HepG2 (cell line): Measurements from ENCODE around the gene PIANP. TPM values are rescaled to one million over a fixed set of nuclear protein-coding genes. Genes with fewer than 3 reads are reported as not detected.

Experiments
- ADNP ChIP-seq: sonication (generic); formaldehyde crosslinking; IDR thresholded peaks from 2 replicates; pipeline ENCODE4 v1.4.0; 2020; ENCODE audit warnings: missing genetic modification reagents
- ATM ChIP-seq: fragments of 450-650 bp; IDR thresholded peaks from 2 replicates; pipeline ENCODE4 v1.7.1; 2017; ENCODE audit warnings: mild to moderate bottlenecking, borderline replicate concordance
- CBX2 ChIP-seq, 2 experiments: fragments of 200-600 bp in 1 of 2; sonication (generic); formaldehyde crosslinking in 1 of 2; IDR thresholded peaks; 2 replicates each; pipeline versions ENCODE4 v1.7.0 to v1.8.1; 2018 to 2022; ENCODE audit warnings: low read depth in 2 of 2, low read length in 1 of 2, mild to moderate bottlenecking in 1 of 2, missing genetic modification reagents in 1 of 2
- CC2D1A ChIP-seq: sonication (generic); formaldehyde crosslinking; IDR thresholded peaks from 2 replicates; pipeline ENCODE4 v1.8.1; 2023; ENCODE audit warnings: mild to moderate bottlenecking, missing genetic modification reagents
- ELF4 ChIP-seq: sonication (generic); formaldehyde crosslinking; IDR thresholded peaks from 2 replicates; pipeline ENCODE4 v1.5.0; 2020; ENCODE audit warnings: missing genetic modification reagents, mild to moderate bottlenecking, moderate library complexity, borderline replicate concordance
- HCFC1 ChIP-seq: fragments of 150-350 bp; IDR thresholded peaks from 2 replicates; pipeline ENCODE4 v1.6.1; 2014; ENCODE audit warnings: low read depth, low read length
- HOXA3 ChIP-seq: sonication (generic); formaldehyde crosslinking; IDR thresholded peaks from 2 replicates; pipeline ENCODE4 v1.5.0; 2020; ENCODE audit warnings: missing genetic modification reagents
- JUNB ChIP-seq: sonication (generic); formaldehyde crosslinking; IDR thresholded peaks from 2 replicates; pipeline ENCODE4 v1.8.0; 2022; ENCODE audit warnings: missing genetic modification reagents, mild to moderate bottlenecking, borderline replicate concordance
- JUND ChIP-seq: sonication (generic); formaldehyde crosslinking; IDR thresholded peaks from 2 replicates; pipeline ENCODE4 v1.8.0; 2022; ENCODE audit warnings: mild to moderate bottlenecking, missing genetic modification reagents
- KMT2A ChIP-seq: sonication (generic); formaldehyde crosslinking; IDR thresholded peaks from 2 replicates; pipeline ENCODE4 v1.4.0; 2020; ENCODE audit warnings: missing genetic modification reagents
- MAFF ChIP-seq: IDR thresholded peaks from 2 replicates; pipeline ENCODE4 v1.6.1; 2011; ENCODE audit warnings: low read depth, low read length, improper control_type of control experiment
- MAFK ChIP-seq, 2 experiments: IDR thresholded peaks in 1 of 2; conservative IDR thresholded peaks in 1 of 2; 2 replicates each; pipeline ENCODE4 v1.6.1; 2011; ENCODE audit warnings: improper control_type of control experiment in 2 of 2, low read length in 2 of 2
- MED13 ChIP-seq: sonication (generic); formaldehyde crosslinking; IDR thresholded peaks from 2 replicates; pipeline ENCODE4 v1.5.0; 2020; ENCODE audit warnings: missing genetic modification reagents
- PAWR ChIP-seq: sonication (generic); formaldehyde crosslinking; IDR thresholded peaks from 2 replicates; pipeline ENCODE4 v1.4.0; 2020; ENCODE audit warnings: missing genetic modification reagents, mild to moderate bottlenecking, borderline replicate concordance
- SOX13 ChIP-seq, 3 experiments: fragments of 450-650 bp in 1 of 3; sonication (generic) in 1 of 3; formaldehyde crosslinking in 1 of 3; IDR thresholded peaks in 2 of 3; conservative IDR thresholded peaks in 1 of 3; 2 replicates each; pipeline versions ENCODE4 v1.5.0 to v1.6.1; 2016 to 2020; ENCODE audit warnings: antibody characterized with exemption in 1 of 3, mild to moderate bottlenecking in 1 of 3, missing compliant biosample characterization in 1 of 3, missing genetic modification reagents in 1 of 3, moderate library complexity in 1 of 3
- ZBTB7B ChIP-seq: sonication (generic); formaldehyde crosslinking; IDR thresholded peaks from 2 replicates; pipeline ENCODE4 v1.4.0; 2020; ENCODE audit warnings: missing genetic modification reagents
- ZNF296 ChIP-seq: sonication (generic); formaldehyde crosslinking; conservative IDR thresholded peaks from 2 replicates; pipeline ENCODE4 v1.5.0; 2020; ENCODE audit warnings: mild to moderate bottlenecking, missing genetic modification reagents
- ZNF326 ChIP-seq: sonication (generic); formaldehyde crosslinking; IDR thresholded peaks from 2 replicates; pipeline ENCODE4 v1.4.0; 2020; ENCODE audit warnings: missing genetic modification reagents, borderline replicate concordance
- ZNF468 ChIP-seq: sonication (generic); formaldehyde crosslinking; IDR thresholded peaks from 2 replicates; pipeline ENCODE4 v1.8.0; 2022; ENCODE audit warnings: mild to moderate bottlenecking, moderate library complexity, missing genetic modification reagents
- ZNF552 ChIP-seq: sonication (generic); formaldehyde crosslinking; IDR thresholded peaks from 2 replicates; pipeline ENCODE4 v1.9.0; 2022; ENCODE audit warnings: missing genetic modification reagents, mild to moderate bottlenecking, borderline replicate concordance
- ZNF674 ChIP-seq: sonication (generic); formaldehyde crosslinking; IDR thresholded peaks from 2 replicates; pipeline ENCODE4 v1.5.0; 2020; ENCODE audit warnings: low read depth, mild to moderate bottlenecking, missing genetic modification reagents
- ZNF83 ChIP-seq: sonication (generic); formaldehyde crosslinking; IDR thresholded peaks from 2 replicates; pipeline ENCODE4 v1.4.0; 2020; ENCODE audit warnings: missing genetic modification reagents, mild to moderate bottlenecking, borderline replicate concordance
- ZSCAN21 ChIP-seq: sonication (generic); formaldehyde crosslinking; IDR thresholded peaks from 2 replicates; pipeline ENCODE4 v1.8.0; 2022; ENCODE audit warnings: mild to moderate bottlenecking, missing genetic modification reagents, moderate library complexity, borderline replicate concordance
- polyA plus RNA-seq, 8 experiments: library from polyadenylated mRNA; depleted of rRNA in 3 of 8; stranded (reverse) in 7 of 8; unstranded in 1 of 8; fragments of >200 nt; fragmentation: Illumina TruSeq in 4 of 8; extraction: Trizol in 4 of 8; gene quantifications; 2 replicates each; pipeline versions ENCODE4 v1.2.1 to v1.2.3, GENCODE V29; 2011 to 2016; ENCODE audit warnings: low read depth in 4 of 8, missing spikeins in 1 of 8, mixed read lengths in 1 of 8; ENCODE audit not compliant: insufficient read depth in 1 of 8
- total RNA-seq, 5 experiments: library from RNA; depleted of rRNA; stranded (reverse); fragments of >200 nt; fragmentation: Illumina TruSeq; extraction: Trizol; gene quantifications; 2 replicates each; pipeline ENCODE4 v1.2.3, GENCODE V29; 2016; ENCODE audit warnings: low read depth in 1 of 5
- TF ChIP-seq, protein P1 (sequence below): sonication (generic); formaldehyde crosslinking; IDR thresholded peaks from 2 replicates; pipeline ENCODE4 v1.8.1; 2023; ENCODE audit warnings: mild to moderate bottlenecking, missing genetic modification reagents, borderline replicate concordance
- TF ChIP-seq, protein P2 (sequence below): sonication (generic); formaldehyde crosslinking; IDR thresholded peaks from 2 replicates; pipeline ENCODE4 v1.8.0; 2022; ENCODE audit warnings: low read depth, missing genetic modification reagents
- TF ChIP-seq, protein P3 (sequence below): sonication (generic); formaldehyde crosslinking; conservative IDR thresholded peaks from 2 replicates; pipeline ENCODE4 v1.4.0; 2020; ENCODE audit warnings: missing genetic modification reagents

Gene PIANP
- total and polyA plus RNA-seq, 2 of the 13 experiments (the other 11 are each of a cell fraction or from before 2014, with no cell fraction given): not detected

DNA sequence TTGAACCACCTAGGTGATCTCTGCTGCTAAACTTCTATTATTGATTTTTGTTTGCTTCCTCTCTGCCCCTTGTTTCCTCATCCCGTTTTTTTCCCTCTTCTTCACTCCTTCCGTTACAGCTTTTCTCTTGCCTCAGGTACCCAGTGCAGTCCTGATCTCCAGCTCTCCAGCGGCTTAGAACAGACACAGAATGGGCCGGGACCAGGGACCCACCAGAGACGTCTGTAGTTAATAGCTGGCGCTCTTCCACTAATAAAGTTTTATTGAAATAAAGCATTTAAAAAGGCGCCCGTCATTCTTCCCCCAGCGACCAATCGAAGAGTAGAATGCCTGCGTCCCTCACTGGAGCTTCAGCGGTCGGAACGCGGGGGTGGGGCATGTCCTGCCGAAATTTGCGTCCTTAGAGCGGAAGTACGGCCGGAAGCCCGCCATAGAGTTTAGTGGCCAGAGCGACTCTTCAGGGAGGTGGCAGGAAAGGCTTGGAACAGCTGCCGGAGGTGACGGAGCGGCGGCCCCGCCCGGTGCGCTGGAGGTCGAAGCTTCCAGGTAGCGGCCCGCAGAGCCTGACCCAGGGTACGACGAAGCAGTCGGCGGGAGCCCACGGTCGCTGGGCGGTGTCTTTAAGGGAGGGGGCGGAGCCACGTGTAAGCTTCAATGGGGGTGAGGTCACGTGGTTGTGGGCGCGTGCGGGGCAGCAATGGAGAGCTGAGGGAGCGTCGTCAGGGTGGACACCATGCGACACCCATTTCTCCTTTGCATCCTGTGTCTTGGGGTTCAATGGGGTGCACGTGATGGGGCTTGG lies 23.2 kb upstream of the PIANP start, which contains the start of gene COPS7A (continued):
- TF ChIP-seq ZSCAN21 (CRISPR knock-in tag) (peak; percentile 93; the same call in 1 of the 2 replicates), JUNB (CRISPR knock-in tag) (0 out of 2 replicates have a peak, but pooled peaks have one; percentile 58), HOXA3 (peak; percentile 94), KMT2A (CRISPR knock-in tag) (peak; percentile 66; the same call in 1 of the 2 replicates), ELF4 (CRISPR knock-in tag) (peak; percentile 91; the same call in 1 of the 2 replicates), ZBTB7B (CRISPR knock-in tag) (peak; percentile 70; the same call in 1 of the 2 replicates), JUND (no peak), CBX2 (IDR thresholded peaks at IDR 0.05; ENCODE audit: low read depth, low read length) (no peak), CBX2 (CRISPR knock-in tag; IDR thresholded peaks at IDR 0.05; ENCODE audit: low read depth) (0 out of 2 replicates have a peak, but pooled peaks have one; percentile 74), SOX13 (IDR thresholded peaks at IDR 0.05) (no peak), SOX13 (CRISPR knock-in tag; conservative IDR thresholded peaks at IDR 0.05 in 1 of 2, IDR thresholded peaks at IDR 0.05 in 1 of 2) (peak in 1 of 2 experiments; percentile 63; a peak in 2 of 4 replicates), ZNF83 (CRISPR knock-in tag) (peak; percentile 77; the same call in 1 of the 2 replicates), ATM (no peak), MAFK (conservative IDR thresholded peaks at IDR 0.05 in 1 of 2, IDR thresholded peaks at IDR 0.05 in 1 of 2; ENCODE audit: low read length in 2 of 2) (no peak), ADNP (CRISPR knock-in tag) (no peak), MED13 (CRISPR knock-in tag) (peak; percentile 28; the same call in 1 of the 2 replicates), CC2D1A (CRISPR knock-in tag) (peak; percentile 84; the same call in 1 of the 2 replicates), MAFF (no peak), ZNF552 (CRISPR knock-in tag) (peak; percentile 93; the same call in 1 of the 2 replicates), ZNF296 (CRISPR knock-in tag) (0 out of 2 replicates have a peak, but pooled peaks have one; percentile 29), ZNF674 (CRISPR knock-in tag) (no peak), PAWR (CRISPR knock-in tag) (no peak), HCFC1 (peak; percentile 72), ZNF468 (0 out of 2 replicates have a peak, but pooled peaks have one; percentile 73), ZNF326 (CRISPR knock-in tag) (no peak)
- TF ChIP-seq, protein P1, sequence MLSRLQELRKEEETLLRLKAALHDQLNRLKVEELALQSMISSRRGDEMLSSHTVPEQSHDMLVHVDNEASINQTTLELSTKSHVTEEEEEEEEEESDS (CRISPR knock-in tag): no peak; the same call in 1 of the 2 replicates
- TF ChIP-seq, protein P2, sequence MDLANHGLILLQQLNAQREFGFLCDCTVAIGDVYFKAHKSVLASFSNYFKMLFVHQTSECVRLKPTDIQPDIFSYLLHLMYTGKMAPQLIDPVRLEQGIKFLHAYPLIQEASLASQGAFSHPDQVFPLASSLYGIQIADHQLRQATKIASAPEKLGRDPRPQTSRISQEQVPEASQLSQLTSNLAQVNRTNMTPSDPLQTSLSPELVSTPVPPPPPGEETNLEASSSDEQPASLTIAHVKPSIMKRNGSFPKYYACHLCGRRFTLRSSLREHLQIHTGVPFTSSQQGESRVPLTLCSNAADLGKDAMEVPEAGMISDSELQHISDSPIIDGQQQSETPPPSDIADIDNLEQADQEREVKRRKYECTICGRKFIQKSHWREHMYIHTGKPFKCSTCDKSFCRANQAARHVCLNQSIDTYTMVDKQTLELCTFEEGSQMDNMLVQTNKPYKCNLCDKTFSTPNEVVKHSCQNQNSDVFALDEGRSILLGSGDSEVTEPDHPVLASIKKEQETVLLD (CRISPR knock-in tag): peak; percentile 91
- TF ChIP-seq, protein P3, sequence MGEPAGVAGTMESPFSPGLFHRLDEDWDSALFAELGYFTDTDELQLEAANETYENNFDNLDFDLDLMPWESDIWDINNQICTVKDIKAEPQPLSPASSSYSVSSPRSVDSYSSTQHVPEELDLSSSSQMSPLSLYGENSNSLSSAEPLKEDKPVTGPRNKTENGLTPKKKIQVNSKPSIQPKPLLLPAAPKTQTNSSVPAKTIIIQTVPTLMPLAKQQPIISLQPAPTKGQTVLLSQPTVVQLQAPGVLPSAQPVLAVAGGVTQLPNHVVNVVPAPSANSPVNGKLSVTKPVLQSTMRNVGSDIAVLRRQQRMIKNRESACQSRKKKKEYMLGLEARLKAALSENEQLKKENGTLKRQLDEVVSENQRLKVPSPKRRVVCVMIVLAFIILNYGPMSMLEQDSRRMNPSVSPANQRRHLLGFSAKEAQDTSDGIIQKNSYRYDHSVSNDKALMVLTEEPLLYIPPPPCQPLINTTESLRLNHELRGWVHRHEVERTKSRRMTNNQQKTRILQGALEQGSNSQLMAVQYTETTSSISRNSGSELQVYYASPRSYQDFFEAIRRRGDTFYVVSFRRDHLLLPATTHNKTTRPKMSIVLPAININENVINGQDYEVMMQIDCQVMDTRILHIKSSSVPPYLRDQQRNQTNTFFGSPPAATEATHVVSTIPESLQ (CRISPR knock-in tag): no peak
